ENCODE measurements around the gene ROR2. TPM values are rescaled to one million over a fixed set of nuclear protein-coding genes. Genes with fewer than 3 reads are reported as not detected.

ROR2 gene
- total and polyA plus RNA-seq, 3 experiments from 2014 or later = 2.0 TPM; not detected in 2

GRCh38 chr9:91810286-91810905 lies 139.6 kb downstream of the ROR2 start:
- H3K27ac Mint-ChIP-seq = no peak overlapping the region

GRCh38 chr9:91809581-91810285 lies 140.3 kb downstream of the ROR2 start:
- CTCF ChIA-PET = no interaction called here

More at GRCh38 chr9:91810286-91810905, 139.6 kb downstream of the ROR2 start:
- ChIA-PET POLR2A (no interaction called here), CTCF (no interaction called here)
- Histone ChIP-seq H3K36me3 (ENCODE audit: insufficient read depth, low read length) (no peaks in the 10 kb centered on the region), H3K27ac (ENCODE audit: low read depth, low read length) (no peak overlapping the region), H3K4me3 (ENCODE audit: low read length) (no peak overlapping the region), H3K4me1 (ENCODE audit: insufficient read depth, low read length) (no peaks in the 10 kb centered on the region), H3K9me3 (ENCODE audit: low read length) (no peaks in the 10 kb centered on the region), H3K27me3 (ENCODE audit: insufficient read depth, low read length, poor library complexity, severe bottlenecking) (no peaks in the 10 kb centered on the region)
- no peaks in the 10 kb centered on the region for H3K9me3 Mint-ChIP-seq
- H3K27me3 Mint-ChIP-seq = peaks cover 0 to 5% of the 10 kb centered on the region in 2 donors
- H3K4me3 Mint-ChIP-seq = no peak overlapping the region
- H3K4me1 Mint-ChIP-seq = no peaks in the 10 kb centered on the region
- DNase-seq = no peak
- peaks cover 0 to 1% (median 0%) of the 10 kb centered on the region in 3 donors for H3K36me3 Mint-ChIP-seq

DNA sequence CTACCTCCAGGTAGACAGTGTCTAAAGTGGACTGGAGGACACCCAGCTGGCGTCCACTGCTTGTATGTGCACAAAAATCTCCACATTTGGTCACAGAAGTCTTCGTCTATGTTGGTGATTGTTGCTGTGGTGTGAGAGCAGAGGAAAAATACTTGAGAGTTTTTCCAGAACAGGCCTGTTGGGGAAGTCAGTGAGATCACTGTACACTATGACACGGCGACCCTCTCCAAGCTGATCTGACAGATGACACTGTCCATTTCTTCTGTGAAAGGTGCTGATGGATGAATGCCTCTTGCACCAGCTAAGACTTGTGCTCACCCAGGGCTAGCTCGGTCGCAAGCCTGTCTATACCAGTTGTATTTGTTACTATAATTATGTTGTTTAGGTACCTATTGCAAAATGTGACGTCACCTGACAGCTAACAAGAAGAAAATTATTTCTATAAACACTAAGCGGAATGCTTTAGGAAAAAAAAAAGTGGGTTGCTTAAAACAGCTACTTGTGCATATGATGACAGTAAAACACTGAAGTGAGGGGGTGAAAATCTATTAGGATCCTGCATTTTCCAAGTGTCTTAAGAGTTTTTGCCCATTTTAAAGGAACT lies 142.3 kb downstream of the ROR2 start:
- POLR2A ChIA-PET = no interaction called here
- Mint-ChIP-seq H3K9me3 (no peaks in the 10 kb centered on the region), H3K36me3 (peaks cover 0 to 1% (median 0%) of the 10 kb centered on the region in 3 donors)

More at GRCh38 chr9:91809581-91810285, 140.3 kb downstream of the ROR2 start:
- H3K4me3 Mint-ChIP-seq = no peak overlapping the region
- Histone ChIP-seq H3K4me1 (ENCODE audit: insufficient read depth, low read length) (no peaks in the 10 kb centered on the region), H3K27ac (ENCODE audit: low read depth, low read length) (no peak overlapping the region), H3K27me3 (ENCODE audit: insufficient read depth, low read length, poor library complexity, severe bottlenecking) (no peaks in the 10 kb centered on the region), H3K4me3 (ENCODE audit: low read length) (no peak overlapping the region), H3K36me3 (ENCODE audit: insufficient read depth, low read length) (no peaks in the 10 kb centered on the region), H3K9me3 (ENCODE audit: low read length) (no peaks in the 10 kb centered on the region)
- no peaks in the 10 kb centered on the region for H3K4me1 Mint-ChIP-seq
- H3K27ac Mint-ChIP-seq = peak overlapping the region in 1 of 8 donors; percentile 29
- peaks cover 0 to 1% (median 0%) of the 10 kb centered on the region in 3 donors for H3K36me3 Mint-ChIP-seq
- POLR2A ChIA-PET = no interaction called here
- H3K9me3 Mint-ChIP-seq = no peaks in the 10 kb centered on the region
- DNase-seq = no peak
- peaks cover 0 to 7% of the 10 kb centered on the region in 2 donors for H3K27me3 Mint-ChIP-seq

GRCh38 chr9:91805031-91805430 lies 145.0 kb downstream of the ROR2 start:
- H3K27me3 Mint-ChIP-seq = peaks cover 3% of the 10 kb centered on the region in 2 donors
- Histone ChIP-seq H3K27me3 (ENCODE audit: insufficient read depth, low read length, poor library complexity, severe bottlenecking) (no peaks in the 10 kb centered on the region), H3K9me3 (ENCODE audit: low read length) (no peaks in the 10 kb centered on the region), H3K4me1 (ENCODE audit: insufficient read depth, low read length) (no peaks in the 10 kb centered on the region), H3K4me3 (ENCODE audit: low read length) (no peak overlapping the region), H3K27ac (ENCODE audit: low read depth, low read length) (no peak overlapping the region), H3K36me3 (ENCODE audit: insufficient read depth, low read length) (no peaks in the 10 kb centered on the region)
- ChIA-PET POLR2A (no interaction called here), CTCF (no interaction called here)
- H3K27ac Mint-ChIP-seq = peak overlapping the region in 1 of 8 donors; percentile 44
- H3K36me3 Mint-ChIP-seq = peaks cover 0 to 1% (median 0%) of the 10 kb centered on the region in 3 donors
- H3K4me1 Mint-ChIP-seq = peaks cover 0 to 9% (median 2%) of the 10 kb centered on the region in 3 donors
- DNase-seq = no peak
- no peak overlapping the region for H3K4me3 Mint-ChIP-seq
- no peaks in the 10 kb centered on the region for H3K9me3 Mint-ChIP-seq

More for the DNA sequence above, 142.3 kb downstream of the ROR2 start:
- H3K4me1 Mint-ChIP-seq = no peaks in the 10 kb centered on the region
- Histone ChIP-seq H3K4me1 (ENCODE audit: insufficient read depth, low read length) (no peaks in the 10 kb centered on the region), H3K27me3 (ENCODE audit: insufficient read depth, low read length, poor library complexity, severe bottlenecking) (no peaks in the 10 kb centered on the region), H3K36me3 (ENCODE audit: insufficient read depth, low read length) (no peaks in the 10 kb centered on the region), H3K4me3 (ENCODE audit: low read length) (no peak overlapping the region), H3K9me3 (ENCODE audit: low read length) (no peaks in the 10 kb centered on the region), H3K27ac (ENCODE audit: low read depth, low read length) (no peak overlapping the region)
- peak overlapping the region in 1 of 8 donors; percentile 63 for H3K27ac Mint-ChIP-seq
- DNase-seq = no peak
- no peak overlapping the region for H3K4me3 Mint-ChIP-seq
- H3K27me3 Mint-ChIP-seq = peaks cover 0 to 3% of the 10 kb centered on the region in 2 donors
- CTCF ChIA-PET = no interaction called here

- H3K4me3 ChIP-seq (ENCODE audit: low read length) = no peak overlapping the region
- Mint-ChIP-seq H3K27ac (peak overlapping the region in 1 of 8 donors; percentile 72), H3K27me3 (peaks cover 3% of the 10 kb centered on the region in 2 donors), H3K36me3 (peaks cover 0 to 1% (median 0%) of the 10 kb centered on the region in 3 donors), H3K4me3 (no peak overlapping the region), H3K9me3 (peaks cover 0 to 4% (median 0%) of the 10 kb centered on the region in 5 donors), H3K4me1 (peaks cover 7 to 18% (median 10%) of the 10 kb centered on the region in 3 donors)
- DNase-seq = no peak
- H3K27ac ChIP-seq (ENCODE audit: low read depth, low read length) = no peak overlapping the region
- H3K9me3 ChIP-seq (ENCODE audit: low read length) = no peaks in the 10 kb centered on the region
- peaks cover 7% of the 10 kb centered on the region for H3K4me1 ChIP-seq (ENCODE audit: insufficient read depth, low read length)
- POLR2A ChIA-PET = no interaction called here
- no peaks in the 10 kb centered on the region for H3K36me3 ChIP-seq (ENCODE audit: insufficient read depth, low read length)
- H3K27me3 ChIP-seq (ENCODE audit: insufficient read depth, low read length, poor library complexity, severe bottlenecking) = no peaks in the 10 kb centered on the region
- CTCF ChIA-PET = no interaction called here
Measured at GRCh38 chr9:91803970-91804752, 145.9 kb downstream of the ROR2 start.

DNA sequence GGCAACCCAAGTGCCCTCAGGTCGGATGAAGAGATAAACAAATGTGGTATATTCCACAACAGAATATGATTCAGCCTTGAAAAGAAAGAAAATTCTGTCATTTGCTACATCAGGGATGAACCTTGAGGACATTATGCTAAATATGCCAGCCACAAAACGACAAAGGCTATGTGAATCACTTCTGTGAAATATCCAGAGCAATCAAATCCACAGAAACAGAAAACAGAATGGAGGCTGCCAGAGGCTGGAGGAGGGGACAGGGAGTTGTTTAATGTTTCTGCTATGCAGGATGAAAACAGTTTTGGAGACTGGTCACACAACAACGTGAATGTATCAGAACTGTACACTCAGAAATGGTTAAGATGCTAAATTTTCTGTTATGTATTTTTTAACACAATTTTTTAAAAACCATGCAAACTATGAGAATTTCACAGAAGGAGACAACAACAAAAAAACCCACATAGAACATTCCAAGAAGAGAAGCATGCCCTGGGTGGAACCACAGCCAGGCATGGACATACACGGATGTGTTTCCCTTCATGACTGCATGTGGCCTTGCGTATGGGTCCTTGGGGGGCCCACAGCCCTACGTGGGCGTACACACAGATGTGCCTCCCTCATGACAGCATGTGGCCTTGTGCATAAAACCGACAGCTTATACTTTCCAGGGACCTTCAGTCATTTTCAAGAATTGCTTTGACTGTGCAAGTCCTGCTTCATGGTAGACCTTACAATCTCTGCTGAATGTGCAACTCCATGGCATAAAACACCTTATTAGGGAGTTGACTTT lies 146.7 kb downstream of the ROR2 start:
- peaks cover 3% of the 10 kb centered on the region in 2 donors for H3K27me3 Mint-ChIP-seq
- CTCF ChIA-PET = no interaction called here
- H3K36me3 Mint-ChIP-seq = no peaks in the 10 kb centered on the region
- no peak for DNase-seq
- Histone ChIP-seq H3K27ac (ENCODE audit: low read depth, low read length) (no peak overlapping the region), H3K27me3 (ENCODE audit: insufficient read depth, low read length, poor library complexity, severe bottlenecking) (no peaks in the 10 kb centered on the region), H3K4me3 (ENCODE audit: low read length) (no peak overlapping the region), H3K36me3 (ENCODE audit: insufficient read depth, low read length) (no peaks in the 10 kb centered on the region), H3K9me3 (ENCODE audit: low read length) (no peaks in the 10 kb centered on the region), H3K4me1 (ENCODE audit: insufficient read depth, low read length) (peaks cover 13% of the 10 kb centered on the region)
- H3K27ac Mint-ChIP-seq = no peak overlapping the region
- peaks cover 0 to 9% (median 6%) of the 10 kb centered on the region in 5 donors for H3K9me3 Mint-ChIP-seq
- peak overlapping the region in 1 of 7 donors; percentile 51 for H3K4me3 Mint-ChIP-seq
- POLR2A ChIA-PET = no interaction called here
- peaks cover 15 to 26% (median 17%) of the 10 kb centered on the region in 3 donors for H3K4me1 Mint-ChIP-seq

- Histone ChIP-seq H3K27ac (ENCODE audit: low read depth, low read length) (no peak overlapping the region), H3K4me3 (ENCODE audit: low read length) (no peak overlapping the region), H3K36me3 (ENCODE audit: insufficient read depth, low read length) (no peaks in the 10 kb centered on the region), H3K4me1 (ENCODE audit: insufficient read depth, low read length) (peaks cover 13% of the 10 kb centered on the region), H3K27me3 (ENCODE audit: insufficient read depth, low read length, poor library complexity, severe bottlenecking) (no peaks in the 10 kb centered on the region), H3K9me3 (ENCODE audit: low read length) (no peaks in the 10 kb centered on the region)
- no peak for DNase-seq
- Mint-ChIP-seq H3K27ac (peak overlapping the region in 2 of 8 donors; percentile 36 to 78), H3K9me3 (peaks cover 0 to 9% (median 7%) of the 10 kb centered on the region in 5 donors), H3K4me3 (no peak overlapping the region), H3K36me3 (no peaks in the 10 kb centered on the region), H3K27me3 (peaks cover 3% of the 10 kb centered on the region in 2 donors), H3K4me1 (peaks cover 16 to 26% (median 17%) of the 10 kb centered on the region in 3 donors)
- POLR2A ChIA-PET = no interaction called here
- CTCF ChIA-PET = no interaction called here
Measured at GRCh38 chr9:91802391-91802790, 147.6 kb downstream of the ROR2 start.

Measured in CD8-positive, alpha-beta memory T cell (primary cell).